Suprapubic skin (tissue), 4 donors: ENCODE measurements around the gene LRRTM4.

Experiments
- POLR2A ChIP-seq, 2 donors: fragments of 450-650 bp; IDR thresholded peaks; one replicate each; pipeline ENCODE4 v1.6.1; 2017; ENCODE audit warnings: antibody characterized with exemption in 2 of 2, mild to moderate bottlenecking in 2 of 2, moderate library complexity in 2 of 2
- POLR2AphosphoS5 ChIP-seq, 3 donors: sonication (generic); formaldehyde crosslinking; IDR thresholded peaks; one replicate each; pipeline ENCODE4 v1.6.1; 2017; ENCODE audit warnings: antibody characterized with exemption in 3 of 3
- TF ChIP-seq, protein P1 (sequence below), 2 donors: fragments of 200-600 bp in 1 of 2; fragments of 450-650 bp in 1 of 2; sonication (generic) in 1 of 2; IDR thresholded peaks; one replicate each; pipeline ENCODE4 v1.5.1; 2016 to 2019; ENCODE audit warnings: antibody characterized with exemption in 2 of 2, mild to moderate bottlenecking in 1 of 2, moderate library complexity in 1 of 2

DNA sequence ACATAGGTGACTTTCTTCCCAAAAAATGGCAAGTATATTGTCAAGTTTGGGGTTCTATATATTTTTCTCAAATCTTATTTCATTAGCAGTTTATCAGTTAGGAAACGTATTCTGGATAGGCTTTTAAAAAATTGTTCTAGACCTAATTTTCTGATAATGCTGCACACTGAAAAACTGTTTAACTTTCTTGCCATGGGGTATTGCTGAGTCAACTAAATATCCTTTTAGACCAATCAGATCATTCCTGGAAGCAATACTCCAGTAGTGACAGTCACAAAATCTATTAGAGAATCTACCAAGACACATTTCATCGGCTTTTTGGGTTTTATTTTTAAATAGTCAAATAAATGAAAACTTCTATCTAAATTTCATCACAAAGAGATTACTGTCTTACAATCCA, 440.6 kb downstream of the LRRTM4 start:
- TF ChIP-seq, protein P1, sequence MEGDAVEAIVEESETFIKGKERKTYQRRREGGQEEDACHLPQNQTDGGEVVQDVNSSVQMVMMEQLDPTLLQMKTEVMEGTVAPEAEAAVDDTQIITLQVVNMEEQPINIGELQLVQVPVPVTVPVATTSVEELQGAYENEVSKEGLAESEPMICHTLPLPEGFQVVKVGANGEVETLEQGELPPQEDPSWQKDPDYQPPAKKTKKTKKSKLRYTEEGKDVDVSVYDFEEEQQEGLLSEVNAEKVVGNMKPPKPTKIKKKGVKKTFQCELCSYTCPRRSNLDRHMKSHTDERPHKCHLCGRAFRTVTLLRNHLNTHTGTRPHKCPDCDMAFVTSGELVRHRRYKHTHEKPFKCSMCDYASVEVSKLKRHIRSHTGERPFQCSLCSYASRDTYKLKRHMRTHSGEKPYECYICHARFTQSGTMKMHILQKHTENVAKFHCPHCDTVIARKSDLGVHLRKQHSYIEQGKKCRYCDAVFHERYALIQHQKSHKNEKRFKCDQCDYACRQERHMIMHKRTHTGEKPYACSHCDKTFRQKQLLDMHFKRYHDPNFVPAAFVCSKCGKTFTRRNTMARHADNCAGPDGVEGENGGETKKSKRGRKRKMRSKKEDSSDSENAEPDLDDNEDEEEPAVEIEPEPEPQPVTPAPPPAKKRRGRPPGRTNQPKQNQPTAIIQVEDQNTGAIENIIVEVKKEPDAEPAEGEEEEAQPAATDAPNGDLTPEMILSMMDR (IDR thresholded peaks at IDR 0.05) = no peak
- no peak for TF ChIP-seq POLR2AphosphoS5 (IDR thresholded peaks at IDR 0.05)
- no peak for TF ChIP-seq POLR2A (IDR thresholded peaks at IDR 0.05)
